Stimulated activated naive CD8-positive, alpha-beta T cell treated with anti-CD3 and anti-CD28 coated beads, Interleukin-15, Interleukin-2, amounts not matched to agents 100 ng/mL and 50 ng/mL, for 24 hours (primary cell): ENCODE results near the gene ANKRD44.
"Not testable (repeated sequence)": the region's sequence is repeated elsewhere in the genome, so short reads cannot be mapped to it uniquely, and the experiment has no call there.

Experiments
- H3K27ac Mint-ChIP-seq: one replicate; pipeline ENCODE4 v1.8.0; 2021; ENCODE audit warnings: mild to moderate bottlenecking, mixed read lengths
- H3K27me3 Mint-ChIP-seq: one replicate; pipeline ENCODE4 v1.8.0; 2021; ENCODE audit warnings: mixed read lengths
- H3K36me3 Mint-ChIP-seq: one replicate; pipeline ENCODE4 v1.8.0; 2021; ENCODE audit warnings: low read depth, mixed read lengths
- H3K4me1 Mint-ChIP-seq: one replicate; pipeline ENCODE4 v1.8.0; 2021; ENCODE audit warnings: low read depth, mixed read lengths
- H3K4me3 Mint-ChIP-seq: one replicate; pipeline ENCODE4 v1.8.0; 2021; ENCODE audit warnings: mild to moderate bottlenecking, mixed read lengths
- H3K9me3 Mint-ChIP-seq: one replicate; pipeline ENCODE4 v1.8.0; 2021; ENCODE audit warnings: mixed read lengths

Gene ANKRD44

GRCh38 chr2:197310271-197310985, at the start of gene ANKRD44:
TSS of gene ANKRD44 (minus strand) at chr2:197310780. CDS start at chr2:197310604, 176 bp downstream.
- H3K4me1 Mint-ChIP-seq = peaks cover 75% of the 10 kb centered on the region

DNA sequence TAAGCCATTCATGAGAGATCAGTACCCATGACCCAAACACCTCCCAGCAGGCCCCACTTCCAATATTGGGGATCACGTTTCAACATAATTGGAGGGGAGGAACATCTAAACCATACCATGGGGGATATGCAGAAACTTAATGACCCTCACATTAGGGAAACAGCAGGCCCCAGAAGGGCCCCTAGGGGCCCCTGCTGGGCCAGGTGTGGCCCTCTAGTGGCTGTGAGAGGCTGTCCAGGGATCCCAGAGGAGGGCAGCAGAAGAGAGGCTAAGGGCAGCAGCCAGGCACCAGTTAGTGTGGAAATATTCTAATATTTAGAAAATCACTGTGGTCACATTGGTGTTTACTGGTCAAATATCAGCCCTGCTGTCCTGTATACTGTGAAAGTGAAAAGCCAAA, 49.3 kb upstream of the ANKRD44 start:
- Mint-ChIP-seq H3K4me3 (no peak overlapping the region), H3K9me3 (no peaks in the 10 kb centered on the region), H3K36me3 (no peaks in the 10 kb centered on the region), H3K27ac (peak overlapping the region; percentile 73), H3K4me1 (peaks cover 51% of the 10 kb centered on the region), H3K27me3 (no peaks in the 10 kb centered on the region)

More at GRCh38 chr2:197310271-197310985, at the start of gene ANKRD44:
- peak within 1 kb of the TSS; percentile 97 for H3K4me3 Mint-ChIP-seq
- H3K9me3 Mint-ChIP-seq = no peaks in the 10 kb centered on the region
- H3K27me3 Mint-ChIP-seq = no peaks in the 10 kb centered on the region
- peak within 1 kb of the TSS; percentile 99 for H3K27ac Mint-ChIP-seq
- peaks cover 6% of the 10 kb centered on the region for H3K36me3 Mint-ChIP-seq

GRCh38 chr2:197358931-197359330, 48.4 kb upstream of the ANKRD44 start:
- no peaks in the 10 kb centered on the region for H3K9me3 Mint-ChIP-seq
- H3K27ac Mint-ChIP-seq = peak overlapping the region; percentile 46
- H3K36me3 Mint-ChIP-seq = no peaks in the 10 kb centered on the region
- no peak overlapping the region for H3K4me3 Mint-ChIP-seq
- H3K4me1 Mint-ChIP-seq = peaks cover 51% of the 10 kb centered on the region
- H3K27me3 Mint-ChIP-seq = no peaks in the 10 kb centered on the region

DNA sequence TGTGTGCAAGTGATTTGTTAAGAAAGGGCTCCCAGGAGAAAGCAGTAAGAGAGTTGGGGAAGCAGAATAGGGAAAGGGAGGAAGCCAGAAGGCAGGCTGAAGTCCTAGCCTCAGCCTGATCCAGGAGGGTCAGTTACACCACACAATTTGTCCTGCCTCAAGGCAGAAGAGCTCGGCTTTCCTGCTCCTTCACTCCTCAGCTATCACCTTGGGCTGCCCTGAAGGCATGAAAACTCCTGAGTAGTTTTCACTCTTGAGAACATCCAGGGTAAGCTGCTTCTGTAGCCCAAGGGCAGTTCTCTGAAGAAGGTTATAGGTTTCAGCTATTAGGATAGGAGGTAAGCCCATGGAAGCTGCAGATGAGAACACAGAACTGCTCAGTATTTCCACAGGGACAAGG, 47.4 kb upstream of the ANKRD44 start:
- no peaks in the 10 kb centered on the region for H3K27me3 Mint-ChIP-seq
- no peaks in the 10 kb centered on the region for H3K36me3 Mint-ChIP-seq
- no peak overlapping the region for H3K27ac Mint-ChIP-seq
- H3K4me1 Mint-ChIP-seq = peaks cover 55% of the 10 kb centered on the region
- no peak overlapping the region for H3K4me3 Mint-ChIP-seq
- H3K9me3 Mint-ChIP-seq = no peaks in the 10 kb centered on the region

GRCh38 chr2:197356136-197356535, 45.6 kb upstream of the ANKRD44 start:
- H3K36me3 Mint-ChIP-seq = no peaks in the 10 kb centered on the region
- no peaks in the 10 kb centered on the region for H3K27me3 Mint-ChIP-seq
- peaks cover 60% of the 10 kb centered on the region for H3K4me1 Mint-ChIP-seq
- peak overlapping the region; percentile 78 for H3K27ac Mint-ChIP-seq
- H3K9me3 Mint-ChIP-seq = no peaks in the 10 kb centered on the region
- peak overlapping the region; percentile 42 for H3K4me3 Mint-ChIP-seq

DNA sequence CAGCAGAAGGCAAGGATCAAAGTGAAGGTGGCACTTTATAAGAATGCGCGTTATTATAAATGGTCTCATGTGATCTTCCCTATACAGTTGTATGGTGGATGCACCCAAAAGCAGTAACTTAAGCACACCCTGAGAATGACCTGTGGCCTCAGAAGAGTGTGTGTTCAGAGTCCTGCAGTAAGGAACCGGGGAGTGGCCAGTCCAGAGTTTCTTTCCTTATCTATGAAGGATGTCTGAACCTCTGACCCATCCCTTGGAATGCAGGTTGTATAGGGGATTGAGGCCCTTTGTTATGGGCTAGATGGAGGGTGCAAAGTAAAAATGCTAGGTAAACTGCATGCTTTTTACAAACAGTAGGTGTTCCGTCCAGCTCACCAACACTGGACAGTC, 43.6 kb upstream of the ANKRD44 start:
- peaks cover 48% of the 10 kb centered on the region for H3K4me1 Mint-ChIP-seq

GRCh38 chr2:197353393-197354168, 43.0 kb upstream of the ANKRD44 start:
- no peak overlapping the region for H3K27ac Mint-ChIP-seq

More for the DNA sequence above, 43.6 kb upstream of the ANKRD44 start:
- Mint-ChIP-seq H3K27me3 (no peaks in the 10 kb centered on the region), H3K36me3 (no peaks in the 10 kb centered on the region), H3K9me3 (no peaks in the 10 kb centered on the region), H3K27ac (no peak overlapping the region), H3K4me3 (no peak overlapping the region)

GRCh38 chr2:197349699-197350098, 39.1 kb upstream of the ANKRD44 start:
- Mint-ChIP-seq H3K4me3 (no peak overlapping the region), H3K4me1 (peaks cover 23% of the 10 kb centered on the region), H3K27ac (no peak overlapping the region), H3K9me3 (no peaks in the 10 kb centered on the region), H3K36me3 (no peaks in the 10 kb centered on the region), H3K27me3 (no peaks in the 10 kb centered on the region)

More at GRCh38 chr2:197353393-197354168, 43.0 kb upstream of the ANKRD44 start:
- Mint-ChIP-seq H3K4me1 (peaks cover 42% of the 10 kb centered on the region), H3K27me3 (no peaks in the 10 kb centered on the region), H3K9me3 (no peaks in the 10 kb centered on the region), H3K4me3 (no peak overlapping the region), H3K36me3 (no peaks in the 10 kb centered on the region)

GRCh38 chr2:197348721-197349360, 38.3 kb upstream of the ANKRD44 start:
- Mint-ChIP-seq H3K9me3 (no peaks in the 10 kb centered on the region), H3K4me3 (no peak overlapping the region), H3K36me3 (no peaks in the 10 kb centered on the region), H3K27me3 (no peaks in the 10 kb centered on the region), H3K27ac (no peak overlapping the region), H3K4me1 (peaks cover 23% of the 10 kb centered on the region)

DNA sequence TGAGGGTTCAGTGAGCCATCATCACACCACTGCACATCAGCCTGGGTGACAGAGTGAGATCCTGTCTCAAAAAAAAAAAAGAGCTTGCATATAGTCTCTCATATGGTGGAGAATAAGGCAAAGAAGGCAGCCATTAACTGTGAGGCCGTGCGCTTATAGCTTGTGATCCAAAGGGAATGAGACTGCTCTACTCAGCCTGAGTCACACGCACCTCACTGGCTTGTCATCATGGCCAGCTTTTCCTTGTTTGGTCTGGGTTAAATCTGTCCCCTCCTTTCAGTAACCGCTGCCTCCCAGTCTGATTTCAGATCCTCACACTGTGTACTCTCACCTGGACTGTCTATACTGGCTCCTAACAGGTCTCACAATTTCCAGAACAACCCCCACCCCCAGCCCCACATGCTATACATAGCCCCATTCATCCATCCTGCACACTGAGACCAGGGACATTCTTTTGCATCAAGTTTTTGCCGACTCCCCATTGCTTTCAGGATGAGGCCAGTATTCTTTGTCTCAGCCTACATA, 35.3 kb upstream of the ANKRD44 start:
- no peak overlapping the region for H3K4me3 Mint-ChIP-seq
- peaks cover 14% of the 10 kb centered on the region for H3K4me1 Mint-ChIP-seq
- no peaks in the 10 kb centered on the region for H3K36me3 Mint-ChIP-seq
- H3K27ac Mint-ChIP-seq = no peak overlapping the region
- H3K27me3 Mint-ChIP-seq = no peaks in the 10 kb centered on the region
- no peaks in the 10 kb centered on the region for H3K9me3 Mint-ChIP-seq

- peaks cover 18% of the 10 kb centered on the region for H3K4me1 Mint-ChIP-seq
- H3K27ac Mint-ChIP-seq, H3K36me3 Mint-ChIP-seq, H3K4me3 Mint-ChIP-seq, H3K9me3 Mint-ChIP-seq, H3K27me3 Mint-ChIP-seq: not testable (repeated sequence)
Observed at GRCh38 chr2:197343968-197344367, 33.4 kb upstream of the ANKRD44 start.

DNA sequence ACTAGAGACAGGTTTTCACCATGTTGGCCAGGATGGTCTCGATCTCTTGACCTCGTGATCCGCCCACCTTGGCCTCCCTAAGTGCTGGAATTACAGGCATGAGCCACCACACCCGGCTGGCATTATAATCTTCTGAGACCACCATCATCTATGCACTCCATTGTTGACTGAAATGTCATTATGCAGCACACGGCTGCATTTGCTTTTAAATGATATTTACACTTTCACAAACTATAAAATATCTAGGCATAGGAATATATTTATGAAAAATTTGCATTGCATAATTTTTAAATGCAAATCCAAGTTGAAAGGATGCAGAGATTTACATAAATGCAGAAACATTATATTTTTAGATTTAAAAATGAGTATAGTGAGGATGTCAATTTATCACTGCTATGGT, 30.0 kb upstream of the ANKRD44 start:
- H3K27ac Mint-ChIP-seq = no peak overlapping the region
- no peak overlapping the region for H3K4me3 Mint-ChIP-seq
- no peaks in the 10 kb centered on the region for H3K27me3 Mint-ChIP-seq
- H3K36me3 Mint-ChIP-seq = no peaks in the 10 kb centered on the region
- H3K4me1 Mint-ChIP-seq = peaks cover 19% of the 10 kb centered on the region
- H3K9me3 Mint-ChIP-seq = no peaks in the 10 kb centered on the region

DNA sequence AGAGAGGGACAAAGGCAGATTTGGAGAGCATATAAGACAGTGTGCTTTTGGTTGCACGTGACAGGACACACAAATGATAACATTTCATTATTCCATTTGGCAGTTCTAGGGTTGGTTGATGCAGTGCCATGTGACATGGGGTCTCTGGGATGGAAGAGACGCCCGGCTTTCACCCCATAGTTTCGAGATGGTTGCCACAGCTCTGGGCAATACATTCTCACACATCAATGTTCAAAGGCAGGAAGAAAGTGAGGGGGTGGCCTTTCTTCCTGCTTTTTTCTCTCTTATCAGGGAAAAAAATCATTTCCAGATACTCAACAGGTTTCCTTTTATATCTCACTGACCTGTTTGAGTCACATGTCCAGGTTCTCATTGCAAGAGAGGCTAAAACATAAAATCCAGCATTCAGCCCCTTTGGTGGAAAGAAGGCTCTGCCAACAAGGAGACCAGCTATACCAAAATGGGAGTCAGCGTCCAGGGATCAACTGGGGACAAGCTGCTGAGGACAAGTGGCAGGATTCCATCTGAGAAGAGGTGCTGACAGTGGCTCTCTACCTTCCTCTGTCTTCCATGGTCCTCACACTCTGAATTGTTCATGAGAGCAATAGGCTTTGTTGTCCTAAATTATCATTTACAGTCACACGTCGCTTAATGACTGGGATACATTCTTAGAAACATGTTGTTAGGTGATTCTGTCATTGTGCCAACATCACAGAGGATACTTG, 29.1 kb upstream of the ANKRD44 start:
- Mint-ChIP-seq H3K4me1 (peaks cover 15% of the 10 kb centered on the region), H3K9me3 (no peaks in the 10 kb centered on the region), H3K4me3 (no peak overlapping the region), H3K27me3 (no peaks in the 10 kb centered on the region), H3K36me3 (no peaks in the 10 kb centered on the region), H3K27ac (peak overlapping the region; percentile 4)

GRCh38 chr2:197339016-197339415, 28.4 kb upstream of the ANKRD44 start:
- H3K36me3 Mint-ChIP-seq = no peaks in the 10 kb centered on the region

More at GRCh38 chr2:197339016-197339415, 28.4 kb upstream of the ANKRD44 start:
- no peaks in the 10 kb centered on the region for H3K9me3 Mint-ChIP-seq
- H3K27me3 Mint-ChIP-seq = no peaks in the 10 kb centered on the region
- H3K4me1 Mint-ChIP-seq = peaks cover 15% of the 10 kb centered on the region
- no peak overlapping the region for H3K4me3 Mint-ChIP-seq
- peak overlapping the region; percentile 4 for H3K27ac Mint-ChIP-seq
